ENCODE data around the gene DKK1.
"Not testable (repeated sequence)": the region's sequence is repeated elsewhere in the genome, so short reads cannot be mapped to it uniquely, and the experiment has no call there.

The DKK1 gene

GRCh38 chr10:52318136-52318701 lies 4.1 kb downstream of the DKK1 start:
- no peak for DNase-seq (ENCODE audit: low spot score)

- DNase-seq (ENCODE audit: low spot score): peak; percentile 49
Observed at GRCh38 chr10:52318822-52319464, 4.9 kb downstream of the DKK1 start.

GRCh38 chr10:52319926-52320325 lies 5.8 kb downstream of the DKK1 start:
- DNase-seq (ENCODE audit: low spot score): no peak

GRCh38 chr10:52322323-52322722 lies 8.2 kb downstream of the DKK1 start:
- no peak for DNase-seq (ENCODE audit: low spot score)

GRCh38 chr10:52322936-52323335 lies 8.9 kb downstream of the DKK1 start:
- peak; percentile 18 for DNase-seq (ENCODE audit: low spot score)

- DNase-seq (ENCODE audit: low spot score): no peak
Observed at GRCh38 chr10:52326382-52326781, 12.3 kb downstream of the DKK1 start.

GRCh38 chr10:52331638-52332364 lies 17.7 kb downstream of the DKK1 start:
- no peak for DNase-seq (ENCODE audit: low spot score)

- no peak for DNase-seq (ENCODE audit: low spot score)
Observed at GRCh38 chr10:52332815-52333214, 18.7 kb downstream of the DKK1 start.

GRCh38 chr10:52334595-52334994 lies 20.5 kb downstream of the DKK1 start:
- DNase-seq (ENCODE audit: low spot score): no peak

- no peak for DNase-seq (ENCODE audit: low spot score)
Observed at GRCh38 chr10:52335665-52336064, 21.6 kb downstream of the DKK1 start.

- no peak for DNase-seq (ENCODE audit: low spot score)
Observed at GRCh38 chr10:52337225-52337624, 23.1 kb downstream of the DKK1 start.

GRCh38 chr10:52343439-52343838 lies 29.4 kb downstream of the DKK1 start:
- DNase-seq (ENCODE audit: low spot score): no peak

- DNase-seq (ENCODE audit: low spot score): no peak
Observed at GRCh38 chr10:52346394-52347326, 32.6 kb downstream of the DKK1 start.

- no peak for DNase-seq (ENCODE audit: low spot score)
Observed at GRCh38 chr10:52347327-52347667, 33.2 kb downstream of the DKK1 start.

GRCh38 chr10:52348037-52348564 lies 34.0 kb downstream of the DKK1 start:
- no peak for DNase-seq (ENCODE audit: low spot score)

GRCh38 chr10:52351914-52352330 lies 37.8 kb downstream of the DKK1 start:
- peak; percentile 12 for DNase-seq (ENCODE audit: low spot score)

- no peak for DNase-seq (ENCODE audit: low spot score)
Observed at GRCh38 chr10:52353205-52353604, 39.1 kb downstream of the DKK1 start.

- DNase-seq (ENCODE audit: low spot score): peak; percentile 45
Observed at GRCh38 chr10:52353960-52354394, 39.9 kb downstream of the DKK1 start.

- no peak for DNase-seq (ENCODE audit: low spot score)
Observed at GRCh38 chr10:52357971-52358370, 43.9 kb downstream of the DKK1 start.

GRCh38 chr10:52359441-52359840 lies 45.4 kb downstream of the DKK1 start:
- DNase-seq (ENCODE audit: low spot score): no peak

- DNase-seq (ENCODE audit: low spot score): not testable (repeated sequence)
Observed at GRCh38 chr10:52365547-52366432, 51.7 kb downstream of the DKK1 start.

Measured in AG20443 (cell line).